HepG2 (cell line): ENCODE measurements around the gene ZNF500. TPM values are rescaled to one million over a fixed set of nuclear protein-coding genes. Genes with fewer than 3 reads are reported as not detected.

ENCODE experiments used
- ATF7 ChIP-seq, 2 experiments: fragments of 450-650 bp in 1 of 2; sonication (generic) in 1 of 2; formaldehyde crosslinking in 1 of 2; IDR thresholded peaks; 2 replicates each; pipeline versions ENCODE4 v1.4.0 to v1.6.1; 2016 to 2020; ENCODE audit warnings: antibody characterized with exemption in 1 of 2, mild to moderate bottlenecking in 1 of 2, missing genetic modification reagents in 1 of 2
- EP300 ChIP-seq, 3 experiments: sonication (generic) in 1 of 3; formaldehyde crosslinking in 1 of 3; IDR thresholded peaks; 2 replicates each; pipeline versions ENCODE4 v1.5.1 to v1.6.1; 2011 to 2020; ENCODE audit warnings: low read depth in 2 of 3, low read length in 2 of 3, borderline replicate concordance in 1 of 3, improper control_type of control experiment in 1 of 3, mild to moderate bottlenecking in 1 of 3, missing genetic modification reagents in 1 of 3, moderate library complexity in 1 of 3
- ETS1 ChIP-seq: sonication (generic); formaldehyde crosslinking; IDR thresholded peaks from 2 replicates; pipeline ENCODE4 v1.4.0; 2020; ENCODE audit warnings: missing genetic modification reagents
- KDM3A ChIP-seq: IDR thresholded peaks from 2 replicates; pipeline ENCODE4 v1.6.1; 2018; ENCODE audit warnings: low read depth, missing compliant biosample characterization
- NFAT5 ChIP-seq: sonication (generic); formaldehyde crosslinking; IDR thresholded peaks from 2 replicates; pipeline ENCODE4 v1.4.0; 2020; ENCODE audit warnings: missing genetic modification reagents
- RAD51 ChIP-seq: fragments of 450-650 bp; IDR thresholded peaks from 2 replicates; pipeline ENCODE4 v1.6.1; 2016; ENCODE audit warnings: borderline replicate concordance
- RBAK ChIP-seq: sonication (generic); formaldehyde crosslinking; IDR thresholded peaks from 2 replicates; pipeline ENCODE4 v1.5.1; 2020; ENCODE audit warnings: mild to moderate bottlenecking, missing genetic modification reagents
- TAF1 ChIP-seq: sonication (generic); formaldehyde crosslinking; IDR thresholded peaks from 2 replicates; pipeline ENCODE4 v1.4.0; 2020; ENCODE audit warnings: missing genetic modification reagents
- ZNF224 ChIP-seq: sonication (generic); formaldehyde crosslinking; IDR thresholded peaks from 2 replicates; pipeline ENCODE4 v1.5.0; 2020; ENCODE audit warnings: mild to moderate bottlenecking, missing genetic modification reagents
- ZNF414 ChIP-seq: sonication (generic); formaldehyde crosslinking; IDR thresholded peaks from 2 replicates; pipeline ENCODE4 v1.5.0; 2020; ENCODE audit warnings: missing genetic modification reagents
- ZNF512 ChIP-seq: sonication (generic); formaldehyde crosslinking; IDR thresholded peaks from 2 replicates; pipeline ENCODE4 v1.4.0; 2020; ENCODE audit warnings: mild to moderate bottlenecking, missing genetic modification reagents
- ZNF609 ChIP-seq: sonication (generic); formaldehyde crosslinking; IDR thresholded peaks from 2 replicates; pipeline ENCODE4 v1.4.0; 2020; ENCODE audit warnings: mild to moderate bottlenecking, missing genetic modification reagents, borderline replicate concordance
- ZNF747 ChIP-seq: sonication (generic); formaldehyde crosslinking; IDR thresholded peaks from 2 replicates; pipeline ENCODE4 v1.8.1; 2023; ENCODE audit warnings: missing genetic modification reagents, mild to moderate bottlenecking, borderline replicate concordance
- polyA plus RNA-seq, 8 experiments: library from polyadenylated mRNA; depleted of rRNA in 3 of 8; stranded (reverse) in 7 of 8; unstranded in 1 of 8; fragments of >200 nt; fragmentation: Illumina TruSeq in 4 of 8; extraction: Trizol in 4 of 8; gene quantifications; 2 replicates each; pipeline versions ENCODE4 v1.2.1 to v1.2.3, GENCODE V29; 2011 to 2016; ENCODE audit warnings: low read depth in 4 of 8, missing spikeins in 1 of 8, mixed read lengths in 1 of 8; ENCODE audit not compliant: insufficient read depth in 1 of 8
- total RNA-seq, 5 experiments: library from RNA; depleted of rRNA; stranded (reverse); fragments of >200 nt; fragmentation: Illumina TruSeq; extraction: Trizol; gene quantifications; 2 replicates each; pipeline ENCODE4 v1.2.3, GENCODE V29; 2016; ENCODE audit warnings: low read depth in 1 of 5

The ZNF500 gene
- total and polyA plus RNA-seq, 2 of the 13 experiments (the other 11 are each of a cell fraction or from before 2014, with no cell fraction given), result 6.1 to 12.2 TPM

- TF ChIP-seq NFAT5 (CRISPR knock-in tag) (no peak), ZNF414 (CRISPR knock-in tag) (no peak), ZNF747 (peak; percentile 58; the same call in 1 of the 2 replicates), RBAK (CRISPR knock-in tag) (no peak), ZNF224 (CRISPR knock-in tag) (no peak), KDM3A (CRISPR knock-in tag) (0 out of 2 replicates have a peak, but pooled peaks have one; percentile 52), ZNF512 (CRISPR knock-in tag) (no peak), ATF7 (IDR thresholded peaks at IDR 0.05) (no peak), ATF7 (CRISPR knock-in tag; IDR thresholded peaks at IDR 0.05) (no peak), ETS1 (CRISPR knock-in tag) (no peak; the same call in 1 of the 2 replicates), TAF1 (peak; percentile 60; the same call in 1 of the 2 replicates), RAD51 (no peak), EP300 (IDR thresholded peaks at IDR 0.05; ENCODE audit: low read depth in 2 of 2, low read length in 2 of 2) (no peak), EP300 (CRISPR knock-in tag; IDR thresholded peaks at IDR 0.05; ENCODE audit: borderline replicate concordance) (no peak), ZNF609 (CRISPR knock-in tag) (no peak)
These were observed 35.1 kb upstream of the ZNF500 start, which contains the start of gene ROGDI (continued) for GRCh38 chr16:4801962-4802658.
